GM21529 (cell line): Measurements from ENCODE around the gene ATXN7L3.
"Not testable (repeated sequence)": the region's sequence is repeated elsewhere in the genome, so short reads cannot be mapped to it uniquely, and the experiment has no call there.

ENCODE experiments used
- ATAC-seq: cut with Tn5 transposase; IDR thresholded peaks from one replicate; pipeline ENCODE4 v1.9.1; 2021; ENCODE audit not compliant: unreplicated experiment

The ATXN7L3 gene, protein sequence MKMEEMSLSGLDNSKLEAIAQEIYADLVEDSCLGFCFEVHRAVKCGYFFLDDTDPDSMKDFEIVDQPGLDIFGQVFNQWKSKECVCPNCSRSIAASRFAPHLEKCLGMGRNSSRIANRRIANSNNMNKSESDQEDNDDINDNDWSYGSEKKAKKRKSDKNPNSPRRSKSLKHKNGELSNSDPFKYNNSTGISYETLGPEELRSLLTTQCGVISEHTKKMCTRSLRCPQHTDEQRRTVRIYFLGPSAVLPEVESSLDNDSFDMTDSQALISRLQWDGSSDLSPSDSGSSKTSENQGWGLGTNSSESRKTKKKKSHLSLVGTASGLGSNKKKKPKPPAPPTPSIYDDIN

DNA sequence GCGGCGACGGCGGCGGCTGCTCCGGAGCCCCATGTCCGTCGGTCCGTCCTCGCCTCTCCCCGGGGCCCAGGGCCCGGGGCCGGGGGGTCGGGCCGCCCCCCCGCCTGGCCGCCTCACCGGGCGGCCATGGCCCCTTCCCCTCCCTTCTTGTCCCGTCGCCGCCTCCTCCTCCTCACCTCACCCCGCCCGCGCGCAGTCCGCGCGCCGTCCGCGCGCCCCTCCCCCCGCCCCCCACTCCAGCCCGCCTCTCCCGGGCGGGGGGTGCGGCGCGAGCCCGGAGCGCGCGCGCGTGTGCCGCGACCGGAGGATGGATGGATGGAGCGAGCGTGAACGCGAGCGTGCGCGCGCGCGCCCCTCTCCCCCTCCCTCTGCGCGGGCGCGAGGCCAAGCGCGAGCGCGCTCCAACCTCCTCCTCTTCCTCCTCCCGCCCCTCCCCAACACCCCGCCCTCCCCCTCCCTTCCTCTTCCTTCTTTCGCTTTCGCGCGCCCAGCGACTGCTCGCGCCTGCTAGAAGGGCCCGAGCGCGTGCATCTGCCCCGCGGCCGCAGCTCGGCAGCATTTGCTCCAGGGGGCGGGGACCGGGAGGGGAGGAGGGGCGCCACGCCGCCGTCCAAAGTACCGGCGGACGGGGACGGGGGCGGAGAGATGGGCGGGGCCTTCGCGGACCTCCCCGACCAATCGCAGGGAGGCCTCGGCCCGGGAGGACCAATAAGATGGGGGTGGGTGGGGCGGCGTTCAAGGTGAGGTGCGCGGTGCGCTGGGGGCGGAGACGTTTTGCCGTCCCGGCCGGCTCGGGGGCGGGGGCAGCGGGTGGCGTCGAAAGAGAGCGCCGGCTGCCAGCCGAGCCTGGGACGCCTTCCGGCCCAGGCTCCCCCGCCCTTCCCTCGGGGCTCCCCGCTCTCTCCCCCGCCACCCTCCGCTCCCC, at the start of gene ATXN7L3:
Gene ATXN7L3, minus strand, starts transcription at position 332 of the 925 bp plus-strand sequence. CDS start 1,814 bp downstream, outside the sequence.
- peak; percentile 64 for ATAC-seq

GRCh38 chr17:44247876-44248736, 48.4 kb upstream of the ATXN7L3 start:
- ATAC-seq, result no peak

GRCh38 chr17:44247440-44247841, 47.8 kb upstream of the ATXN7L3 start:
- ATAC-seq, result no peak

DNA sequence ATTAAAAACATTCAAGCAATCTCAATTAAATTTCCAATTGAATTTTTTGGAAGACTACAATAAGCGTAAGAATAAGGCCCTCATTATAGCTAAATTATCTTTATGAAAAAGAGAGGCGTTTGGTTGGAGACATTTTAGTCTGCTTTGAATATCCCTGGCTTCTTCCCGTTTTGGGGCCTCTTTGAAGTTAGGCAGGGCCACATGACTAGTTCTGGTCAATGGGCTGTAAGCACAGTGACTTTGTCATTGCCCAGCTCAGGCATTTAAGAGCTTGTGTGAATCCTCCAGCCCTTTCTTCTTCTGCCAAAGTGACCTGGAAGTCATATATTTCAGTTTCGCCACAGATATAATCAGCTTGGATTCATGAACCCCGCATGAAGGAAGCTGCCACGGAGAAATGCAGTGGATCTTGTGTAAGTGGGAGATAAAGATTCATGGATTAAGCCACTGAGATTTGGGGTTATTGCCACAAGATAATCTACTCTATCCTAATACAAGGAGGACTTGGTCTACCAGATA, 41.5 kb upstream of the ATXN7L3 start:
- ATAC-seq, result no peak

DNA sequence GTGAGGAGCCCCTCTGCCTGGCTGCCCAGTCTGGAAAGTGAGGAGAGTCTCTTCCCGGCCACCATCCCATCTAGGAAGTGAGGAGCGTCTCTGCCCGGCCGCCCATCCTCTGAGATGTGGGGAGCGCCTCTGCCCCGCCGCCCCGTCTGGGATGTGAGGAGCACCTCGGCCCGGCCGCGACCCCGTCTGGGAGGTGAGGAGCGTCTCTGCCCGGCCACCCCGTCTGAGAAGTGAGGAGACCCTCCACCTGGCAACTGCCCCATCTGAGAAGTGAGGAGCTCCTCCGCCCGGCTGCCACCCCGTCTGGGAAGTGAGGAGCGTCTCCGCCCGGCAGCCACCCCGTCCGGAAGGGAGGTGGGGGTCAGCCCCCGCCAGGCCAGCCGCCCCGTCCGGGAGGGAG, 38.2 kb upstream of the ATXN7L3 start:
- not testable (repeated sequence) for ATAC-seq

- no peak for ATAC-seq
These were observed 36.8 kb upstream of the ATXN7L3 start for GRCh38 chr17:44236444-44236991.

- ATAC-seq, result no peak
These were observed 35.9 kb upstream of the ATXN7L3 start for GRCh38 chr17:44235583-44235936.

DNA sequence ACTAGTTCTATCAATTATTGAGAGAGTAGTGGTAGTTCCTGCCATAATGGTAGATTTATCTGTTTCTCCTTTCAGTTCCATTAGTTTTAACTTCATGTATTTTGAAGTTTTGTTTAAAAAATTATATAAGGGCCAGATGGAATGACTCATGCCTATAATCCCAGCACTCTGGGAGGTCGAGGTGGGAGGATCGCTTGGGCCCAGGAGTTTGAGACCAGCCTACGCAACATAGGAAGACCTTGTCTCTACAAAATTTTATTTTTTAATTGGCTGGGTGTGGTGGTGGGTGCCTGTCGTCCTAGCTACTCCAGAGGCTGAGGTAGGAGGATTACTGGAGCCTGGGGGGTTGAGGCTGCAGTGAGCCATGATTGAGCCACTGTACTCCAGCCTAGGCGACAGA, 33.9 kb upstream of the ATXN7L3 start:
- ATAC-seq, result no peak

GRCh38 chr17:44232061-44232460, 32.4 kb upstream of the ATXN7L3 start:
- ATAC-seq, result no peak

- ATAC-seq, result no peak
These were observed 30.5 kb upstream of the ATXN7L3 start for GRCh38 chr17:44230140-44230539.

- ATAC-seq, result no peak
These were observed 29.4 kb upstream of the ATXN7L3 start for GRCh38 chr17:44229090-44229489.

- no peak for ATAC-seq
These were observed 23.9 kb upstream of the ATXN7L3 start for GRCh38 chr17:44223541-44224071.

DNA sequence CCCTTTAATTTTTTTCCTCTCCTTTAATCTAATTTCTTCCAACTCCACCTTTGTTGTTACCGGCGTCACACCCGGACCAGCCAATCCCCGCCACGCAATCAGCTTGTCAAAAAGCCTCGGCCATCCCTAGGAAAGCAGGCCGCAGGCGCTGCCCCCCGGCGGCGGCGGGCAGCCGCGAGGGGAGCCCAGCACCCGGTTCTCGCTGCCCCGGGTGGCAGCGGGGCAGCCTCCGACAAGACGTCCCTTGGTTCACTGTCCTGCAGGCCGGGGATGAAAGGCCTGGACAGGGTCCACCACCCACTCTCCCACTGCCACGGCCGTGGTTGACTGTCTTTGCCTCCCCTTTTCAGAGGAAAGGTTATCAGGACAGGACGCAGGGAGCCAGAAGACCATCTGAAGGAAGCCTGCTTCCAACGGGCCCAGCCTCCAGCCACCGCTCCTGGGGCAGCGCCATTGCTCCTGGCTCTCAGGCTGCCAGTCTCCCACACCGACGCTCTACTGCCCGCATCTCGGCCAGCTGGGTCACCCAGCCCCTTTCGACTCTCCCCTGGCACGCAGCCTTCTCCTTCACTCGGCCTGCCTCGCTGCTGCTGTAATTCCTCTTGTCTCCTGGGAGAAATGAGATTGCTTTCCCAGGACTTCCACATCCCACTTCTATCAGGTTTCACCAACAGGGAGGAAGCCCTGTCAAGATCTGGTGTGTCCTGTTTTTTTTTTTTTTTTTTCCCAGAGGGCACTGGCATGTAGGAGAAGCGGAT, 22.6 kb upstream of the ATXN7L3 start:
- no peak for ATAC-seq

- no peak for ATAC-seq
These were observed 22.1 kb upstream of the ATXN7L3 start for GRCh38 chr17:44221862-44222111.

GRCh38 chr17:44221084-44221861, 21.6 kb upstream of the ATXN7L3 start:
- ATAC-seq, result no peak

- ATAC-seq, result peak; percentile 4
These were observed 20.8 kb upstream of the ATXN7L3 start for GRCh38 chr17:44220213-44221083.

GRCh38 chr17:44219616-44220212, 20.0 kb upstream of the ATXN7L3 start, which contains the start of gene UBTF:
Gene UBTF (minus strand): TSS chr17:44219675. CDS start chr17:44218229, 1,446 bp downstream.
- ATAC-seq, result peak; percentile 4
